ENCODE results near the gene PROB1.
"Not testable (repeated sequence)": the region's sequence is repeated elsewhere in the genome, so short reads cannot be mapped to it uniquely, and the experiment has no call there.

Gene PROB1

GRCh38 chr5:139394654-139395566 is at the start of gene PROB1:
TSS of gene PROB1 (minus strand) at chr5:139395104. CDS start at chr5:139395081, 23 bp downstream.
- Histone ChIP-seq H3K27me3 (ENCODE audit: control insufficient read depth, insufficient read depth, low read length) (peaks cover 24% of the 10 kb centered on the region), H3K36me3 (ENCODE audit: control insufficient read depth, insufficient read depth, low read length) (no peaks in the 10 kb centered on the region), H3K9ac (ENCODE audit: low read depth, low read length) (peak within 1 kb of the TSS; percentile 70), H3K9me3 (ENCODE audit: control insufficient read depth, insufficient read depth, low read length) (no peaks in the 10 kb centered on the region), H3K4me1 (ENCODE audit: control insufficient read depth, insufficient read depth, low read length) (peaks cover 5% of the 10 kb centered on the region), H3K4me3 (ENCODE audit: low read depth, low read length) (peak within 1 kb of the TSS; percentile 72)

GRCh38 chr5:139443831-139444453 is 49.0 kb upstream of the PROB1 start:
- H3K9me3 ChIP-seq (ENCODE audit: control insufficient read depth, insufficient read depth, low read length), result no peaks in the 10 kb centered on the region
- no peaks in the 10 kb centered on the region for H3K27me3 ChIP-seq (ENCODE audit: control insufficient read depth, insufficient read depth, low read length)
- H3K4me3 ChIP-seq (ENCODE audit: low read depth, low read length), result no peak overlapping the region
- no peak overlapping the region for H3K9ac ChIP-seq (ENCODE audit: low read depth, low read length)
- H3K36me3 ChIP-seq (ENCODE audit: control insufficient read depth, insufficient read depth, low read length), result no peaks in the 10 kb centered on the region
- no peaks in the 10 kb centered on the region for H3K4me1 ChIP-seq (ENCODE audit: control insufficient read depth, insufficient read depth, low read length)

- not testable (repeated sequence) for H3K4me1 ChIP-seq (ENCODE audit: control insufficient read depth, insufficient read depth, low read length); H3K4me3 ChIP-seq (ENCODE audit: low read depth, low read length); H3K36me3 ChIP-seq (ENCODE audit: control insufficient read depth, insufficient read depth, low read length); H3K9me3 ChIP-seq (ENCODE audit: control insufficient read depth, insufficient read depth, low read length); H3K9ac ChIP-seq (ENCODE audit: low read depth, low read length); H3K27me3 ChIP-seq (ENCODE audit: control insufficient read depth, insufficient read depth, low read length)
Observed at GRCh38 chr5:139440416-139440815, 45.5 kb upstream of the PROB1 start.

GRCh38 chr5:139439013-139439903 is 44.4 kb upstream of the PROB1 start, which contains the start of gene DNAJC18:
TSS of gene DNAJC18 (minus strand) at chr5:139439525. CDS start at chr5:139439445, 80 bp downstream.
- no peaks in the 10 kb centered on the region for H3K4me1 ChIP-seq (ENCODE audit: control insufficient read depth, insufficient read depth, low read length)
- no peaks in the 10 kb centered on the region for H3K27me3 ChIP-seq (ENCODE audit: control insufficient read depth, insufficient read depth, low read length)
- H3K9me3 ChIP-seq (ENCODE audit: control insufficient read depth, insufficient read depth, low read length), result no peaks in the 10 kb centered on the region
- H3K36me3 ChIP-seq (ENCODE audit: control insufficient read depth, insufficient read depth, low read length), result peaks cover 3% of the 10 kb centered on the region
- peak within 1 kb of the TSS; percentile 73 for H3K4me3 ChIP-seq (ENCODE audit: low read depth, low read length)
- H3K9ac ChIP-seq (ENCODE audit: low read depth, low read length), result peak within 1 kb of the TSS; percentile 48

- Histone ChIP-seq H3K27me3 (ENCODE audit: control insufficient read depth, insufficient read depth, low read length) (no peaks in the 10 kb centered on the region), H3K36me3 (ENCODE audit: control insufficient read depth, insufficient read depth, low read length) (peaks cover 3% of the 10 kb centered on the region), H3K4me1 (ENCODE audit: control insufficient read depth, insufficient read depth, low read length) (no peaks in the 10 kb centered on the region), H3K9ac (ENCODE audit: low read depth, low read length) (no peak overlapping the region), H3K9me3 (ENCODE audit: control insufficient read depth, insufficient read depth, low read length) (no peaks in the 10 kb centered on the region), H3K4me3 (ENCODE audit: low read depth, low read length) (peak overlapping the region; percentile 62)
Observed at GRCh38 chr5:139438707-139439012, 43.8 kb upstream of the PROB1 start.

GRCh38 chr5:139435676-139436075 is 40.8 kb upstream of the PROB1 start:
- Histone ChIP-seq H3K36me3 (ENCODE audit: control insufficient read depth, insufficient read depth, low read length) (peaks cover 3% of the 10 kb centered on the region), H3K4me3 (ENCODE audit: low read depth, low read length) (no peak overlapping the region), H3K4me1 (ENCODE audit: control insufficient read depth, insufficient read depth, low read length) (no peaks in the 10 kb centered on the region), H3K9me3 (ENCODE audit: control insufficient read depth, insufficient read depth, low read length) (no peaks in the 10 kb centered on the region), H3K9ac (ENCODE audit: low read depth, low read length) (no peak overlapping the region), H3K27me3 (ENCODE audit: control insufficient read depth, insufficient read depth, low read length) (no peaks in the 10 kb centered on the region)

GRCh38 chr5:139431706-139432105 is 36.8 kb upstream of the PROB1 start:
- Histone ChIP-seq H3K4me3 (ENCODE audit: low read depth, low read length) (no peak overlapping the region), H3K9me3 (ENCODE audit: control insufficient read depth, insufficient read depth, low read length) (no peaks in the 10 kb centered on the region), H3K9ac (ENCODE audit: low read depth, low read length) (no peak overlapping the region), H3K36me3 (ENCODE audit: control insufficient read depth, insufficient read depth, low read length) (peaks cover 3% of the 10 kb centered on the region), H3K4me1 (ENCODE audit: control insufficient read depth, insufficient read depth, low read length) (no peaks in the 10 kb centered on the region), H3K27me3 (ENCODE audit: control insufficient read depth, insufficient read depth, low read length) (no peaks in the 10 kb centered on the region)

GRCh38 chr5:139430015-139430414 is 35.1 kb upstream of the PROB1 start:
- Histone ChIP-seq H3K27me3 (ENCODE audit: control insufficient read depth, insufficient read depth, low read length) (no peaks in the 10 kb centered on the region), H3K36me3 (ENCODE audit: control insufficient read depth, insufficient read depth, low read length) (peaks cover 6% of the 10 kb centered on the region)

GRCh38 chr5:139426203-139426885 is 31.4 kb upstream of the PROB1 start:
- H3K36me3 ChIP-seq (ENCODE audit: control insufficient read depth, insufficient read depth, low read length), result peaks cover 3% of the 10 kb centered on the region
- no peaks in the 10 kb centered on the region for H3K9me3 ChIP-seq (ENCODE audit: control insufficient read depth, insufficient read depth, low read length)
- H3K4me1 ChIP-seq (ENCODE audit: control insufficient read depth, insufficient read depth, low read length), result no peaks in the 10 kb centered on the region
- H3K9ac ChIP-seq (ENCODE audit: low read depth, low read length), result no peak overlapping the region
- no peak overlapping the region for H3K4me3 ChIP-seq (ENCODE audit: low read depth, low read length)
- H3K27me3 ChIP-seq (ENCODE audit: control insufficient read depth, insufficient read depth, low read length), result no peaks in the 10 kb centered on the region

More at GRCh38 chr5:139430015-139430414, 35.1 kb upstream of the PROB1 start:
- no peaks in the 10 kb centered on the region for H3K9me3 ChIP-seq (ENCODE audit: control insufficient read depth, insufficient read depth, low read length)
- H3K9ac ChIP-seq (ENCODE audit: low read depth, low read length), result no peak overlapping the region
- H3K4me3 ChIP-seq (ENCODE audit: low read depth, low read length), result no peak overlapping the region
- no peaks in the 10 kb centered on the region for H3K4me1 ChIP-seq (ENCODE audit: control insufficient read depth, insufficient read depth, low read length)

- no peaks in the 10 kb centered on the region for H3K9me3 ChIP-seq (ENCODE audit: control insufficient read depth, insufficient read depth, low read length)
- H3K36me3 ChIP-seq (ENCODE audit: control insufficient read depth, insufficient read depth, low read length), result peaks cover 3% of the 10 kb centered on the region
- H3K9ac ChIP-seq (ENCODE audit: low read depth, low read length), result no peak overlapping the region
- H3K4me3 ChIP-seq (ENCODE audit: low read depth, low read length), result no peak overlapping the region
- no peaks in the 10 kb centered on the region for H3K27me3 ChIP-seq (ENCODE audit: control insufficient read depth, insufficient read depth, low read length)
- no peaks in the 10 kb centered on the region for H3K4me1 ChIP-seq (ENCODE audit: control insufficient read depth, insufficient read depth, low read length)
Observed at GRCh38 chr5:139425497-139425896, 30.6 kb upstream of the PROB1 start.

GRCh38 chr5:139422307-139422893 is 27.5 kb upstream of the PROB1 start:
- no peak overlapping the region for H3K9ac ChIP-seq (ENCODE audit: low read depth, low read length)
- peaks cover 3% of the 10 kb centered on the region for H3K36me3 ChIP-seq (ENCODE audit: control insufficient read depth, insufficient read depth, low read length)
- H3K27me3 ChIP-seq (ENCODE audit: control insufficient read depth, insufficient read depth, low read length), result no peaks in the 10 kb centered on the region
- H3K9me3 ChIP-seq (ENCODE audit: control insufficient read depth, insufficient read depth, low read length), result no peaks in the 10 kb centered on the region
- peaks cover 2% of the 10 kb centered on the region for H3K4me1 ChIP-seq (ENCODE audit: control insufficient read depth, insufficient read depth, low read length)
- no peak overlapping the region for H3K4me3 ChIP-seq (ENCODE audit: low read depth, low read length)

All from iPS-15b (cell line).